Stimulated activated CD4-positive, alpha-beta T cell treated with anti-CD3 and anti-CD28 coated beads, Interleukin-4, amount 100 ng/mL, for 48 hours (primary cell): ENCODE results near the gene TK2.

Experiments
- DNase-seq, 2 donors: peaks; one replicate each; pipeline ENCODE4 v3.0.0-alpha.2; 2020; ENCODE audit warnings: low read depth in 2 of 2

Gene TK2

DNA sequence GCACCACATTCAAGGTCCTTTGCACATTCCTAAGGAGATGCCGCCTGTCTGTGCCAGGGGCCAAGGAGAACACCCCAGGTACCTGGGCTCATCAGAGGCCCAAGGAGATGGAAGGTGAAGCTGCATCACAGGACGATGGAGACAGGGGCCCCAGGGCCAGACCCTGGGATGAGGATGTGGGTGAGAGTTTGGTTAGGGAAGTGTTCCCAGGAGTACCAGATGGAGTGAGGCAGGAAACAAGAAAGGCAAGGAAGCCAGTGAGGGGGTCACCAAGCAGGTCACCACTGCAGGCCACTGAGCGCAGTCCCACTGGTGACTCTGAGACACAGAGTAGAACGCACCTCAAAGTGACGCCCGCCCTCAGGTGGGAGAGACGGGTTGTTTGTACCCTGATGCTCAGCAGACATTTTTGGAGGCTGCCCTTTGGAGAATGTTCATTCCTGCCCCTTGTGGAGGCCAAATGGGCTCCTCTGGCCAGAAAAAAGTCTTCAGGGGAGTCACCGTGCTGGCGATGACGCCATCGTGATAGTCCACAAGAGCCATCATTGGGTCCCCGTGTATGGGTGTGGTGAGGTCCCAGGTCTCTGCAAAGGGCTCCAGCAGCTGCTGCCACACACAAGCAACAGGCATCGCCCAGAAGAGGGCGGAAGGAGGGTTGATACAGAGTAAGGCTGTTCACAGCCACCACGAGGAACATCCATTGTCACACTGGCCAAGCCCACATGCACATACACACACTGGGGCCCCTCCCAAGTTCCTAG, 65.3 kb downstream of the TK2 start:
- DNase-seq = no peak

DNA sequence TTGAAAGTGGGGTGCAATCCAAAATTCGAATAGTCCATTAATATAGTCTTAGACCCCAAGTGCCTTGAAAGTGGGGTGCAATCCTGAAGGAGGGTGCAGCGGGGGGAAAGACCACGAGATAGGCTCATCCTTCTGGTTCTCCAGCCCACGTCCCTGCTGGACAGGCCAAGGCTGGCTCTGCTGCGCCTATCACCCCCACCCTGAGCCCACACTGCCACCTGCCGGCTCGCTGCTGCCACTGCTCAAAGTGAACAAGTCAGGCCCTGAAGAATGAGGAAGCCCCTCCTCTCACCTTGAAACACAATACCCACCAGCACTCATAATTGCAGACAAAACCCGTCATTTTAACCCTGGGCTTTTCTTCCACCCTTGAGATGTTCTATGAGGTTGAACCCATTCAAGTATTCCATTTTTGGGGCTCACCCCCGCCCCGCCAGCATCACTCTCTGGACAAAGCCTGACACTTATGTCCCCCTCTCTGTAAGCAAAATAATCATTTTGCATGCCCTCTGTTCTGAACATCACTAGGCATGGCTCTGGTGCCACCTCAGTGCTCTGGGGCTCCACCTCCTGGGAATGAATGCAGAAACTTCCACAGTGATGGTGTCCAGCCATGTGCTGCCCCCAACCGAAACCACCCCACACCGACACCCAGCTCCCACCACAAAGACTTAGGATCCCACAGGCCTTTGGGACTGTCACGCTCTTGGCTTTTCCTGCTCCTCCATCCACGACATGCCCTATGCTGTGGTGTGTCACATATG, 66.1 kb downstream of the TK2 start:
- DNase-seq = peak; percentile 73 to 74

DNA sequence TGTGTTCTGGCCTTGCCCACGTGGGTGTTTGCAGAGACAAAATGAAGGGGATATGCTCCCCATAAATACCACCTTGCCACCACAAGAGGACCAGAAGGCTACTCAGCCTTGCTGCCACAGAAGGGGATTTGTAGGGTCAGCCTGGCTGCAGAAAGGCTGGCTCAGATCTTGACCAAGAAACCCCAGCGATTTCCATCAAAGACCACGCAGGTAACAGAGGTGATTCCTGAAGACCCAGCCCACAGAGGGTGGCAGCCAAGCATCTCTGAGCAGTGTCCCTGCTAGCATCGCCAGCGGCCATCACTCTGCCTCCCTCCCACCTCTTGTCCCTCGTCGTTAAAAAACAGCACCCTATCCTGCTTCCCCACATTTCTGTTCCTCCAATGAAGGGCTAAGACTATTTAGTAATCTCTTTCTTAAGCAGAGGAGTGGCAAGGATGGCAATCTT, 68.0 kb downstream of the TK2 start:
- no peak for DNase-seq

DNA sequence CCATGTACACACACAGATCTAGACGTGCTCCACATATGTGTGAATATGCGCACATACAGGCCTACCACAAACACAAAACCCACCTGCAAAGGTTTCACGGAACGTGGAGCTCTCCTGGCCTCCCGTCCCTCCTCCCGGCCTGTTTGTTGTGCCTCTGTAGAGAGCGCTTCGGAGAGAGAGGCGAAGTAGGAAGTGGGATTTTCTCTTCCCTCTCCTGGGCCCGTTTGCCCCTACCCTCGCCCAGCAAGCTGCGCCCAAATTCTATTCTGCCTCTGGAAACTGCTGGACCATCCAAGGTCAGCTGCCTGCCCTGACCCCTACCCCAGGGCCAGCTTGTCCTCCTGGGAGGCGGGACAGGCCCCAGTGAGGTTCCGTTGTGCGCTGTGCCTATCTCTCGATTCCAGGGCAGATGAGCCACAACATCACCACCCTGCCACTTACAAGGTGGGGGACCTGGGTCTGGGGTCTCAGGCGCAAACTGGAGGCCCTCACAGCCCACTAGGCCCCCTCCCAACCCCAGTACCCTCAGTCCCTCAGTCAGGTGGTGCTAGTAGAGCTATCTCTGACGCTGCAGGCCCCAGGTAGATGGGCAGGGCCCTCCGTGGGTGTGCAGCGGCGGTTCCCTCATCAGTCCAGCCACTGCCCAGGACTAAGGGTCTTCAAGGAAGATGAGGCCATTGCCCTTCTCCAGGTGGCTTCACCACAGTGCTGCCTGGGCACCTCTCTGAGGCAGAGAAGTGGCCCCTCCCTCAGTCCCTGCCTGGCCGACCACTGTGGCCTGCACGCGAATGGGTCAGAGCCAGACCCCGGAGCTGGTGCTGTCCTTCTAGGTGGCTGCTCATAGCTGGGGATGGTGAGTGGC, 68.6 kb downstream of the TK2 start:
- DNase-seq = no peak

GRCh38 chr16:66480265-66481080, 69.4 kb downstream of the TK2 start:
- no peak for DNase-seq

GRCh38 chr16:66479661-66480264, 70.2 kb downstream of the TK2 start:
- no peak for DNase-seq

GRCh38 chr16:66478733-66479511, 71.0 kb downstream of the TK2 start:
- peak; percentile 79 to 82 for DNase-seq

GRCh38 chr16:66477028-66477515, 72.8 kb downstream of the TK2 start:
- DNase-seq = no peak

DNA sequence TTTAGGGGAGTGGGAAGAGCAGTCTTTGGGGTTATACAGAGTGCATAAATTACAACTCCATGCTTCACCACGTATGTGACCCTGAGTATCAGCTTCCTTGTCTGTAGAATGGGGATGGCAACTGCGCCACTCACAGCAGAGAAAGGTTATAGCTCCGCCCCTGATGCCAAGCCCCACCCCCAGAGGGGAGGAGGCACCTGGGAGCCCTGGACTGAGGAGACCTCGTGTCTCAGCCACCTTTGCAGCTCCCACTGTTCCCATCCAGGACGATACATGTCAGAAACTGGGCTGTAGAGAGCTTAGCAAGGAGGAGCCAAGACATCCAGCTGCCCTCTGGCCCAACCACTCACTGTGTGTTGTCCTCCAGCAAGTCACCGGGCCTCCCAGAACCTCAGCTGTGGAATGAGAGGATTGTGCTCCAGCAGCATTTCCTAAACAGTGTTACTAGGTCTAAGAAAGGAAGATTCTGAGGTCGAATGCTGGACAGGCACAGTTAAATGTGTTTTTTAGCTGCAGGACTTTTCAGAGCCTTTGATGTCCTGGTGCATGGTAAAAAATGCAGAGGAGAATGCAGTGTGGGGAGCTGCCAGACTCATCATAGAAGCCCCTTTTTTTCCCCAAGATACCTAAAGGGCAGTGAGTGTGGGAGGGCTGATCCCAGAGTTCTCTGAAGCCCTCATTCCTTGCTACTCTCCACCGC, 73.4 kb downstream of the TK2 start:
- DNase-seq = peak; percentile 52 to 64

- no peak for DNase-seq
These were observed 74.7 kb downstream of the TK2 start for GRCh38 chr16:66475232-66475631.

- peak; percentile 25 to 40 for DNase-seq
These were observed 75.1 kb downstream of the TK2 start for GRCh38 chr16:66474750-66475199.

DNA sequence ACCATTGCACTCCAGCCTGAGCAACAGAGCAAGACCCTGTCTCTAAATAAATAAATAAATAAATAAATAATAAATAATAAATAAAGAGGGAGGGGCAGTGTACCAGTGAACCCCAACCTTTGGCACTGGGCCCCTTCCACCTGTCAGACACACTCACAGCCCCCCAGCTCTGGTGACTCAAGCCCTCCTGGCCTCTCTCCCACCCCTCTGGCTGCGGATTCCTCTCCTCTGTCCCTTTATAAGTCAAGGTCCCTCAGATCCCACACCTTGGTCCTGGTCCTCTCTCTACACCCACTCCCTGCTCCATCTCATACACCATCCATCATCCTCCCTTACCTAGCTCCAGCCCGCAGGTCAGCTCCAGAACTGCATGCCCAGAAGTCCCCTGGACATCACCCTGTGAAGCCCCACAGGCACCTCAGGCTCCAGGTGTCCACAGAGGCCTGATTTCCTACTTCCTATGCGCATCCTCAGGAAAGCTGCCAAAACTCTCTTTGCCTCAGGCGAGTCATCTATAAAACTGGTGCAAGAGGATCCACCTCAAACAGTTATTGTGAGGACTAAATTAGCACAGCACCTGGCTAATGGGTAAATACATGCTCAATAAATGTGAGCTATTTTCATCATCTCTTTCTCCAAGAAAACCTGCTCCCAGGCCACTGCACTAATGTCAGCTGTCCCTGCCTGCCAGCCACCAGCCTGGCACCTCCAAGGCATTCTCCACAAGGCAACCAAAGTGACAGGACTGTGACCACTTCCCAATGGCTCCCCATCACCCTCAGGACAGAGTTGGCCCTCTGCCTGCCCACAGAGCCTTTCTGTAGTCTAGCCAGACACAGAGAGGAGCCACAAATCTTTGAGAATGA, 76.0 kb downstream of the TK2 start:
- DNase-seq = no peak

DNA sequence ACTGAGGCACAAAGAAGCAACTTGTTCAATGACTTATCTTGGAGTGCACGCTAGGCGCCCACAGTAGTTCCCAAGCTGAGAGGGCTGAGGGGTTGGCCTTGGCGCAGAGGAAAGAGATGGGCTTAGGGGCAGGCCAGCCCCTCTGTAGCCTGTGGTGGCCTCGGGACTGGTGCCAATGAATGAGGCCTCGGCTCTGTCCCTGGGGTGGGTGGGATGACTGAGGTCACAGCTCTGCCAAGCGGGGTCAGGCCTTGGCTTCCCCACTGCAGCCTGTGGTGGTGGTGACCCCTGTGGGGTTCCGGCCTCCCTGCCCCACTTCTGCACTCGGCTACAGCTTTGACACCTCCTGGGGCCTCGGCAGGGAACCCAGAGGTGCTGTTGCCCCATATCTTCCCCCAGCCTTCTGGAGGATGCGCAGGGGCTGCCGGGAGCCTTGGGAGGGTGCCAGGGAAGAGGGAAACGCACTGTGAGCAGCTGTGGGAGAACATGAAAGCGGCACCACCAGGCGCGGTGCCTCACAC, 76.8 kb downstream of the TK2 start:
- no peak for DNase-seq

DNA sequence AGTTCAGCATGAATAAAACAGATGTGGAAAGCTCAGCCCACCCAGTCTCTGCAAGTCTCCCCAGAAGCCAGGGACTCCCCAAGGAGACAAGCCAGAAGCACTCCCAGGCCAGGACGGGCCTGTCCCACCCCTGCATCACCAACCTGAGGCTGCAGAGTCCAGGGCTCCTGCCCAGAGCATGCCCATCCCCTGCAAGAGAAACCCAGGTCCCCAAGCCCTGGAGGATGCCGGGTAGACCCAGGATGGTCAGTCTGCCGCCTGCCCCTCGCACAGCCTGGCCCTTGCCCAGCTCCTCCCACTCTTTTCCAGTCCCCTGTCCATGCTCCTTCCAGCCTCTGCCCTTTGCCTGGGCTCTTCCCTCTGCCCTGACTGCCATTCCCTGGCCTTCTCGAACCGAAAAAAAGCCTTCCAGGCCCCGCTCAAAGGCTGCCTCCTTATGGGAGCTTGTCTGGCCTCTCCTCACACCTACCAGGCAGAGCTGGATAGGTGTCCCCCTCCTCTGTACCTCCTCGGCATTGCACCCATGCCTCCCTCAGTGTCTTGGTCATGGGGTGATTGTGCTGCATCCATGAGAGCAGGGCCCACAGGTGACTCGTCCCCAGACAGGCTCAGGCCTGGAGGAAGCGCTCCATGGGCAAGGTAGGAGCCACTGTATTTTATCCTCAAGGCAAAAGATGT, 78.1 kb downstream of the TK2 start:
- DNase-seq = no peak

DNA sequence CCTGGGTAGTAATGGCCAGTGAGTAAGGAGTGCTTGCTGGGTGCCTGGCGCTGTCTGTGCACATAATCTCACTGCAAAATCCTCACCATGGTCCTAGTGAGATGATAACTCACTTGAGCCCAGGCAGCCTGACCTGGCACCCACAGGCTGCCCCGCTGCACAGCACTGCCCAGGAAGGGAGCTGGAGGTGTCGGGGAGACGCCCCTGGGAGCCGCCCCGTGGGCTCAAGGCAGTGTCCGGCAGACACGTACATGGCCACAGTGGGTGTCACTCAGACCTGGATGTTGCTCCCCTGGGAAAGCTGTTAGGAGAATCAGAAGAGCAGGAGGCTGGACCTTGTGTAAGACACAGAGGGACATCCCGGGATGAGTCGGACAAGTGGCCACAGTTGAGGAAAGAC, 78.7 kb downstream of the TK2 start:
- no peak for DNase-seq

DNA sequence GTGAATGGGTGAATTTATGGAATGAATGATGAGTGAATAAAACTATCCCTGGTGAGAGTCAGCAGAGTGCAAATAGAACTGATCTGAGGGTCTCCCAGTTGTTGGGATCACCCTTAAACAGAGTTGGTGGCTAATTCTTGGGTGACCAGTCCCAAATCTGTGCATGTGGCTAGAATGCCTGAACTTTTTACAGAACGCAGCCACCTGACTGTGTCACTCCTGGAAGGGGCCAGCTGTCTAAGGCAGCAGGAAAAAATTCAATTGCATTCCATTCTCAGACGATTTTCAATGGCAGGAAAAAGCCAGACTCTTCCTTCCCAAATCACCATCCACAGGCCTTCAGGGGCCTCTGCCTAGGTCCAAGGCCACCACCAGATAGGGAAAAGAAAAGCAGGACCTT, 79.4 kb downstream of the TK2 start:
- DNase-seq = no peak

DNA sequence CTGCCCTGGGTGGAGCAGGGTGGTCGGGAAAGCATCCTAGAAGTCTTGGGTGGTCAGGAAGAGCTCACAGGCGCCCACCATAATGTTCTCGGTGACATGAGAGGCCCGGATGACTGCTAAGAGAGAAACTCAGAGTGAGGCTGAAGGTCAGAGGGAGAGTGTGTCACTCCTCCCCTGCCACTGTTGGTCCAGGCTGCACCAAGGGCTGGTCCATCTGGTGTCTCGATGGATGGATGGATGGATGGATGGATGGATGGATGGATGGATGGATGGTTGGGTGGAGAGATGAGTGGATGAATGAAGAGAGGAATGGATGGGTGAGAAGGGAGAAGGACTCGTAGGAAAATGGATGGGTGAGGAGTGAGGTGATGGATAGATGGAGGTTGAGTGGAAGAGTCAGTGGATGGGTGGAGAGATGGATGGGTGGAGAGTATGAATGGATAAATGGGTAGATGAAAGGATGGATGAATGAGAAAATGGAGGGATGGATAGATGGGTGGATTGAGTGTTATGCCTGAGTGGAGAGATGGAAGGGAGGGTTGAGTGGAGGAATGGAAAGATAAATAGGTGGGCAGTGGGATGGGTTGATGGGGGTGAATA, 79.9 kb downstream of the TK2 start:
- DNase-seq = no peak
